Measurements from ENCODE around the gene SV2C.

GRCh38 chr5:76245590-76245989 lies 162.4 kb downstream of the SV2C start:
- no peak for TF ChIP-seq CTCF (conservative IDR thresholded peaks at IDR 0.05)
- TF ChIP-seq ZFX (IDR thresholded peaks at IDR 0.05), result no peak
